T-helper 1 cell treated with Interleukin-12 subunit alpha and Interleukin-12 subunit beta and Interleukin-4 antibody, amounts not matched to agents 30 ng/mL and 1 ng/mL, for 36 hours (primary cell): Measurements from ENCODE around the gene S100P. TPM values are rescaled to one million over a fixed set of nuclear protein-coding genes. Genes with fewer than 3 reads are reported as not detected.
"Not testable (repeated sequence)": the region's sequence is repeated elsewhere in the genome, so short reads cannot be mapped to it uniquely, and the experiment has no call there.

Experiments
- intact Hi-C: fragments of 100-400 bp; cut with micrococcal nuclease; formaldehyde crosslinking; loops from one replicate; pipeline ENCODE4 v1.15.1; 2024
- total RNA-seq: library from RNA; stranded (reverse); gene quantifications from 2 replicates; pipeline ENCODE4 v1.2.3, GENCODE V29; 2022

S100P gene
- total RNA-seq, 1 donor from 2014 or later: 15.5 TPM

GRCh38 chr4:6719611-6720179 is 26.0 kb downstream of the S100P start:
- intact Hi-C loops: loop anchor here (1.0 to 5.0 kb wide), 5 partner anchors 64 to 1438 kb away; partner anchors contain the start of gene ABLIM2

GRCh38 chr4:6720202-6720699 is 26.6 kb downstream of the S100P start:
- intact Hi-C loops: loop anchor here (1.0 kb wide), 4 partner anchors 63 to 350 kb away; no protein-coding TSS in a partner anchor

GRCh38 chr4:6721121-6721520 is 27.4 kb downstream of the S100P start:
- intact Hi-C loops: no loop called here

GRCh38 chr4:6722891-6723290 is 29.2 kb downstream of the S100P start:
- intact Hi-C loops: no loop called here

GRCh38 chr4:6723851-6724250 is 30.2 kb downstream of the S100P start:
- intact Hi-C loops: no loop called here

GRCh38 chr4:6724421-6725111 is 30.9 kb downstream of the S100P start:
- intact Hi-C loops: no loop called here

- intact Hi-C loops: not testable (repeated sequence)
These were observed 31.8 kb downstream of the S100P start for GRCh38 chr4:6725427-6725961.

GRCh38 chr4:6727081-6727942 is 33.6 kb downstream of the S100P start:
- intact Hi-C loops: no loop called here

GRCh38 chr4:6727943-6728250 is 34.2 kb downstream of the S100P start:
- intact Hi-C loops: no loop called here

GRCh38 chr4:6728320-6729029 is 34.8 kb downstream of the S100P start:
- intact Hi-C loops: no loop called here

GRCh38 chr4:6730603-6731317 is 37.1 kb downstream of the S100P start:
- intact Hi-C loops: no loop called here

- intact Hi-C loops: no loop called here
These were observed 37.6 kb downstream of the S100P start for GRCh38 chr4:6731318-6731675.

- intact Hi-C loops: no loop called here
These were observed 38.1 kb downstream of the S100P start for GRCh38 chr4:6731780-6732179.

- intact Hi-C loops: no loop called here
These were observed 39.0 kb downstream of the S100P start for GRCh38 chr4:6732441-6733357.

GRCh38 chr4:6733358-6734164 is 39.9 kb downstream of the S100P start:
- intact Hi-C loops: no loop called here

GRCh38 chr4:6734165-6734786 is 40.6 kb downstream of the S100P start:
- intact Hi-C loops: no loop called here

- intact Hi-C loops: no loop called here
These were observed 46.2 kb downstream of the S100P start for GRCh38 chr4:6739920-6740319.

- intact Hi-C loops: no loop called here
These were observed 46.7 kb downstream of the S100P start for GRCh38 chr4:6740347-6740746.
